ENCODE data around the gene BRINP1. TPM values are rescaled to one million over a fixed set of nuclear protein-coding genes. Genes with fewer than 3 reads are reported as not detected.

Gene BRINP1
- total and polyA plus RNA-seq, 2 of the 8 experiments (the other 6 are each of a cell fraction or from before 2014, with no cell fraction given) = 19.5 to 20.5 TPM

DNA sequence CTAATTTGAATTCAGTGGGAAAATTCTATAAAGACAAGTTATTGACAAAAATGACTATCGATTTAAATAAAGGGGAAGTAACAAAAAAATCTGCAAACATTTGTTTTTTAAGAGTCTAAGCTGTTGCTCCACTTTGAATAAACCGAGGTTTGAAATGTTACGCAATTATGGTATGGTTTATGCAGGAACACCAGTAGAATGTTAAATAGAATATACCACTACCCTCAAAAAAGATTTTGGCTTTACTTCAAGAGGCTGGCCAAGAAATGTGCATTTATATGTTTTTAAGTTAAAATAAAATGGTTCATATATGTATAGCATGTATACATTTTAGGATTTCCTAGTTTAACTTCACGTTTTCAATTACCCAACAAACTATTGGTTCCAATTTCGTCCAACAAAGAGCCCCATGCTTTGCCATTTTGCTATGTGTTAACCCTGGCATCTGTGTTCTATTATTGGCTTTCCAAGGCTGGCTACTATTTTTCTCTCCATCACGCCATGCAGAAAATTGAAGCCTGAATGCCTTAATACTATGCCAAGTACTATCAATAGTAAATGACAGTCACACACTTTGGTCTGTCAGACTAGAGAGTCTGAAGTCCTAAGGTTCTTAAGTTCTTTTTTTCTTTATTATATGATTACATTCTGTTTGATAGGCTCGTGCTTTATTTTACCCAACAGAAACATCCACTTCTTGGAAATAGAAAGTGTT lies 171.2 kb downstream of the BRINP1 start:
- ChIA-PET CTCF (ENCODE audit: partially characterized antibody) (no interaction called here), POLR2A (ENCODE audit: partially characterized antibody) (no interaction called here)
- H3K27ac ChIP-seq (ENCODE audit: low read depth, low read length) = no peak overlapping the region
- H2BK15ac ChIP-seq (ENCODE audit: low read length) = no peak overlapping the region
- peaks cover 0 to 10% (median 4%) of the 10 kb centered on the region in 4 experiments; a peak in 4 of 7 replicates for H3K4me1 ChIP-seq (replicated peaks in 1 of 4; ENCODE audit: control insufficient read depth in 3 of 4, insufficient read depth in 4 of 4, low read length in 3 of 4)
- H3K79me1 ChIP-seq (ENCODE audit: low read depth, low read length) = no peaks in the 10 kb centered on the region
- no peaks in the 10 kb centered on the region for H3K27me3 ChIP-seq (replicated peaks in 1 of 4; ENCODE audit: control insufficient read depth in 3 of 4, extremely low read depth in 1 of 4, insufficient read depth in 3 of 4, low read length in 3 of 4)
- H3K14ac ChIP-seq (ENCODE audit: insufficient read length) = no peak overlapping the region
- no peak overlapping the region for H2BK5ac ChIP-seq (ENCODE audit: low read depth, low read length)
- H4K91ac ChIP-seq (replicated peaks; ENCODE audit: insufficient read length, low read length) = no peak overlapping the region
- H4K8ac ChIP-seq (ENCODE audit: extremely low read depth, insufficient read depth, low read length) = no peak overlapping the region
- H3K18ac ChIP-seq (ENCODE audit: extremely low read depth, low read length) = no peak overlapping the region
- H3K79me2 ChIP-seq (ENCODE audit: control insufficient read depth in 1 of 2, insufficient read depth in 2 of 2, low read length in 2 of 2) = no peaks in the 10 kb centered on the region
- no peak overlapping the region for H3K23ac ChIP-seq (ENCODE audit: insufficient read length)
- H2AK5ac ChIP-seq (ENCODE audit: low read depth, low read length) = no peak overlapping the region
- no peak overlapping the region for H3K9ac ChIP-seq (replicated peaks in 1 of 4; ENCODE audit: extremely low read depth in 1 of 4, low read depth in 3 of 4, low read length in 3 of 4)
- H3K56ac ChIP-seq (replicated peaks; ENCODE audit: insufficient read length, low read depth, low read length) = no peak overlapping the region
- FAIRE-seq = no peak
- no peak overlapping the region for H3K4me3 ChIP-seq (ENCODE audit: extremely low read depth in 1 of 4, insufficient read depth in 2 of 4, low read depth in 3 of 4, low read length in 4 of 4)
- H3K9me3 ChIP-seq (ENCODE audit: insufficient read depth in 2 of 2, low read depth in 1 of 2, low read length in 1 of 2) = no peaks in the 10 kb centered on the region
- no peak overlapping the region for H3K4me2 ChIP-seq (ENCODE audit: insufficient read depth in 1 of 2, low read depth in 2 of 2, low read length in 2 of 2)
- 90% methylated on average over 7 of the region's 7 CpGs; no CpG with 5 or more reads in 1 of the 2 experiments for WGBS, 2 experiments (ENCODE audit: extremely low coverage in 1 of 2, insufficient coverage in 1 of 2, insufficient read length in 1 of 2, insufficient replicate concordance in 2 of 2, low coverage in 1 of 2, low lambda C conversion rate in 2 of 2, missing lambda C conversion rate in 1 of 2)
- no peak for DNase-seq (ENCODE audit: low read depth in 1 of 2, low spot score in 2 of 2)
- H4K20me1 ChIP-seq (replicated peaks in 1 of 2; ENCODE audit: control insufficient read depth in 1 of 2, insufficient read depth in 2 of 2, low read length in 2 of 2) = no peaks in the 10 kb centered on the region
- H2AFZ ChIP-seq (ENCODE audit: low read length) = no peak overlapping the region
- no peak overlapping the region for H2BK120ac ChIP-seq (replicated peaks; ENCODE audit: low read depth, low read length)
- TF ChIP-seq, protein P1, sequence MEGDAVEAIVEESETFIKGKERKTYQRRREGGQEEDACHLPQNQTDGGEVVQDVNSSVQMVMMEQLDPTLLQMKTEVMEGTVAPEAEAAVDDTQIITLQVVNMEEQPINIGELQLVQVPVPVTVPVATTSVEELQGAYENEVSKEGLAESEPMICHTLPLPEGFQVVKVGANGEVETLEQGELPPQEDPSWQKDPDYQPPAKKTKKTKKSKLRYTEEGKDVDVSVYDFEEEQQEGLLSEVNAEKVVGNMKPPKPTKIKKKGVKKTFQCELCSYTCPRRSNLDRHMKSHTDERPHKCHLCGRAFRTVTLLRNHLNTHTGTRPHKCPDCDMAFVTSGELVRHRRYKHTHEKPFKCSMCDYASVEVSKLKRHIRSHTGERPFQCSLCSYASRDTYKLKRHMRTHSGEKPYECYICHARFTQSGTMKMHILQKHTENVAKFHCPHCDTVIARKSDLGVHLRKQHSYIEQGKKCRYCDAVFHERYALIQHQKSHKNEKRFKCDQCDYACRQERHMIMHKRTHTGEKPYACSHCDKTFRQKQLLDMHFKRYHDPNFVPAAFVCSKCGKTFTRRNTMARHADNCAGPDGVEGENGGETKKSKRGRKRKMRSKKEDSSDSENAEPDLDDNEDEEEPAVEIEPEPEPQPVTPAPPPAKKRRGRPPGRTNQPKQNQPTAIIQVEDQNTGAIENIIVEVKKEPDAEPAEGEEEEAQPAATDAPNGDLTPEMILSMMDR (IDR thresholded peaks at IDR 0.05; ENCODE audit: control extremely low read depth in 1 of 3, insufficient read depth in 1 of 3, low read depth in 1 of 3, low read length in 3 of 3) = no peak
- TF ChIP-seq CBX8 (IDR thresholded peaks at IDR 0.05; ENCODE audit: borderline replicate concordance, low read depth, low read length) = no peak
- no peak for TF ChIP-seq KDM5A (IDR thresholded peaks at IDR 0.05; ENCODE audit: low read length)
- no peak for TF ChIP-seq SIX5 (IDR thresholded peaks at IDR 0.05; ENCODE audit: low read depth, low read length)
- no peak overlapping the region for H3K4ac ChIP-seq (replicated peaks; ENCODE audit: insufficient read length, low read depth, low read length)
- H2BK12ac ChIP-seq (ENCODE audit: low read depth, low read length) = no peak overlapping the region
- no peak overlapping the region for H4K5ac ChIP-seq (ENCODE audit: insufficient read length, low read depth, low read length)
- H3K23me2 ChIP-seq (ENCODE audit: low read depth, low read length) = no peaks in the 10 kb centered on the region
- H3K36me3 ChIP-seq (ENCODE audit: control insufficient read depth in 2 of 4, insufficient read depth in 4 of 4, low read length in 3 of 4) = no peaks in the 10 kb centered on the region; a peak in 1 of 8 replicates
- no peak overlapping the region for H2BK20ac ChIP-seq (ENCODE audit: low read length)
